SK-N-SH (cell line): ENCODE results near the gene HIF3A. TPM values are rescaled to one million over a fixed set of nuclear protein-coding genes. Genes with fewer than 3 reads are reported as not detected.

ENCODE experiments used
- CTCF ChIA-PET: fragments of 300-600, 350-600 bp; formaldehyde crosslinking; extraction: SDS; loops from one replicate; lab custom pipeline; 2021; lab: Yijun Ruan, JAX
- POLR2A ChIA-PET: fragments of 350-600 bp; sonication (Branson Sonifier 250); formaldehyde crosslinking; extraction: SDS; loops from one replicate; lab custom pipeline; 2020; ENCODE audit warnings: antibody characterized with exemption, inconsistent platforms; lab: Yijun Ruan, JAX
- DNase-seq: peaks from one replicate; pipeline ENCODE4 v3.0.0; 2012
- H2AFZ ChIP-seq: fragments of 200-600 bp; sonication (generic); 2 replicates; pipeline ENCODE4 v1.8.1; 2016; ENCODE audit warnings: antibody characterized with exemption, mild to moderate bottlenecking, low read depth
- H3F3A ChIP-seq: fragments of 200-600 bp; sonication (generic); replicated peaks from 2 replicates; pipeline ENCODE3; 2016; ENCODE audit warnings: antibody characterized with exemption, mild to moderate bottlenecking; ENCODE audit not compliant: insufficient read depth
- H3K27ac ChIP-seq, 2 experiments: fragments of 200-500 bp in 1 of 2; fragments of 200-600 bp in 1 of 2; sonication (Bioruptor generic) in 1 of 2; sonication (generic), shearing (Covaris generic) in 1 of 2; 2 replicates each; pipeline versions ENCODE4 v1.5.1 to v1.6.1; 2014 to 2016; ENCODE audit warnings: low read depth in 2 of 2, inconsistent platforms in 1 of 2, low read length in 1 of 2, mild to moderate bottlenecking in 1 of 2, mixed read lengths in 1 of 2
- H3K27me3 ChIP-seq: fragments of 200-600 bp; sonication (generic), shearing (Covaris generic); 2 replicates; pipeline ENCODE4 v1.6.1; 2016; ENCODE audit warnings: mixed run types; ENCODE audit not compliant: insufficient read depth
- H3K36me3 ChIP-seq, 2 experiments: fragments of 200-500 bp in 1 of 2; fragments of 200-600 bp in 1 of 2; sonication (Bioruptor generic) in 1 of 2; sonication (generic) in 1 of 2; replicated peaks in 1 of 2; 2 replicates each; pipeline versions ENCODE3 to v1.5.1; 2014 to 2016; ENCODE audit warnings: low read length in 1 of 2, mild to moderate bottlenecking in 1 of 2; ENCODE audit not compliant: insufficient read depth in 2 of 2, control insufficient read depth in 1 of 2
- H3K4me1 ChIP-seq, 2 experiments: fragments of 200-500 bp in 1 of 2; fragments of 200-600 bp in 1 of 2; sonication (Bioruptor generic) in 1 of 2; sonication (generic), shearing (Covaris generic) in 1 of 2; 2 replicates each; pipeline versions ENCODE4 v1.5.1 to v1.6.1; 2014 to 2016; ENCODE audit warnings: low read depth in 1 of 2, low read length in 1 of 2, mixed run types in 1 of 2; ENCODE audit not compliant: insufficient read depth in 2 of 2, control insufficient read depth in 1 of 2
- H3K4me2 ChIP-seq: fragments of 200-600 bp; sonication (generic), shearing (Covaris generic); 2 replicates; pipeline ENCODE4 v1.6.1; 2017; ENCODE audit warnings: mixed run types
- H3K4me3 ChIP-seq, 2 experiments: fragments of 200-500 bp in 1 of 2; fragments of 200-600 bp in 1 of 2; sonication (Bioruptor generic) in 1 of 2; sonication (generic), shearing (Covaris generic) in 1 of 2; 2 replicates each; pipeline versions ENCODE4 v1.5.1 to v1.8.1; 2014 to 2016; ENCODE audit warnings: low read depth in 2 of 2, inconsistent platforms in 1 of 2, low read length in 1 of 2, mild to moderate bottlenecking in 1 of 2, mixed read lengths in 1 of 2, moderate library complexity in 1 of 2
- H3K79me2 ChIP-seq: fragments of 200-600 bp; sonication (generic); 2 replicates; pipeline ENCODE4 v1.8.1; 2017; ENCODE audit warnings: mild to moderate bottlenecking; ENCODE audit not compliant: insufficient read depth
- H3K9ac ChIP-seq: fragments of 200-600 bp; sonication (generic); 2 replicates; pipeline ENCODE4 v1.6.1; 2017; ENCODE audit warnings: mixed run types
- H3K9me2 ChIP-seq: fragments of 200-600 bp; sonication (generic); 2 replicates; pipeline ENCODE4 v1.6.1; 2017; ENCODE audit warnings: mixed run types
- H3K9me3 ChIP-seq: fragments of 200-600 bp; sonication (generic); 2 replicates; pipeline ENCODE4 v1.6.1; 2017; ENCODE audit warnings: mixed run types, mild to moderate bottlenecking, moderate library complexity
- H4K20me1 ChIP-seq: fragments of 200-600 bp; sonication (generic); 2 replicates; pipeline ENCODE4 v1.6.1; 2017; ENCODE audit warnings: mild to moderate bottlenecking, mixed run types; ENCODE audit not compliant: insufficient read depth
- CHD2 ChIP-seq: fragments of 150-350 bp; IDR thresholded peaks from 2 replicates; pipeline ENCODE4 v1.6.1; 2018; ENCODE audit warnings: low read length; ENCODE audit not compliant: partially characterized antibody
- ELF1 ChIP-seq: IDR thresholded peaks from 2 replicates; pipeline ENCODE4 v1.4.0; 2012
- EP300 ChIP-seq, 2 experiments: IDR thresholded peaks; 2 replicates each; pipeline versions ENCODE4 v1.4.0 to v1.6.1; 2012; ENCODE audit warnings: borderline replicate concordance in 1 of 2, low read depth in 1 of 2, low read length in 1 of 2
- EZH2phosphoT487 ChIP-seq: fragments of 200-600 bp; sonication (generic); IDR thresholded peaks from 2 replicates; pipeline ENCODE4 v1.6.1; 2017; ENCODE audit warnings: low read depth, mixed run types, mild to moderate bottlenecking, antibody characterized with exemption, moderate library complexity, borderline replicate concordance
- MAX ChIP-seq: IDR thresholded peaks from 2 replicates; pipeline ENCODE4 v1.4.0; 2012; ENCODE audit warnings: low read depth
- MEF2A ChIP-seq: IDR thresholded peaks from 2 replicates; pipeline ENCODE4 v1.4.0; 2012; ENCODE audit warnings: low read depth, borderline replicate concordance
- MXI1 ChIP-seq: IDR thresholded peaks from 2 replicates; pipeline ENCODE4 v1.6.1; 2012; ENCODE audit warnings: mild to moderate bottlenecking, low read depth, low read length, improper control_type of control experiment
- NFIC ChIP-seq: IDR thresholded peaks from 2 replicates; pipeline ENCODE4 v1.4.0; 2012; ENCODE audit warnings: borderline replicate concordance
- NRF1 ChIP-seq: IDR thresholded peaks from 2 replicates; pipeline ENCODE4 v1.6.1; 2012; ENCODE audit warnings: low read depth, mild to moderate bottlenecking, low read length
- POLR2AphosphoS5 ChIP-seq: IDR thresholded peaks from 2 replicates; pipeline ENCODE4 v1.6.1; 2012; ENCODE audit warnings: low read depth, low read length
- RAD21 ChIP-seq: IDR thresholded peaks from 2 replicates; pipeline ENCODE4 v1.6.1; 2012; ENCODE audit warnings: mild to moderate bottlenecking, low read length
- RCOR1 ChIP-seq: fragments of 150-350 bp; IDR thresholded peaks from 2 replicates; pipeline ENCODE4 v1.6.1; 2017; ENCODE audit warnings: antibody characterized with exemption, low read length
- RXRA ChIP-seq: IDR thresholded peaks from 2 replicates; pipeline ENCODE4 v1.4.0; 2012; ENCODE audit warnings: low read depth, mild to moderate bottlenecking, borderline replicate concordance
- TCF12 ChIP-seq: IDR thresholded peaks from 2 replicates; pipeline ENCODE4 v1.4.0; 2012
- TEAD4 ChIP-seq: IDR thresholded peaks from 2 replicates; pipeline ENCODE4 v1.4.0; 2012; ENCODE audit warnings: mild to moderate bottlenecking, borderline replicate concordance; ENCODE audit not compliant: insufficient read depth
- USF2 ChIP-seq: fragments of 150-350 bp; IDR thresholded peaks from 2 replicates; pipeline ENCODE4 v1.6.1; 2017; ENCODE audit warnings: antibody characterized with exemption, low read length, low read depth, borderline replicate concordance
- ZBTB33 ChIP-seq: IDR thresholded peaks from 2 replicates; pipeline ENCODE4 v1.4.0; 2012; ENCODE audit warnings: low read depth, borderline replicate concordance
- WGBS: methylation state at CpG from one replicate; pipeline ENCODE4 v1.1.6; 2017; ENCODE audit warnings: low lambda C conversion rate; 5-methylcytosine and 5-hydroxymethylcytosine counted together
- polyA plus RNA-seq, 3 experiments: library from polyadenylated mRNA; depleted of rRNA; stranded (reverse); fragments of >200 nt; gene quantifications; 2 replicates each; pipeline ENCODE4 v1.2.3, GENCODE V29; 2012

The HIF3A gene
- polyA plus RNA-seq, 1 of the 3 experiments (the other 2 are of a cell fraction): 0.92 TPM

GRCh38 chr19:46345157-46345556 lies 48.3 kb downstream of the HIF3A start:
- peaks cover 32% of the 10 kb centered on the region for H3K79me2 ChIP-seq
- CTCF ChIA-PET: interaction anchor here (1.2 kb wide), 1 partner anchor 9 kb away, joined by 4 read pairs; no protein-coding TSS in a partner anchor

More at GRCh38 chr19:46345157-46345556, 48.3 kb downstream of the HIF3A start:
- 97% methylated on average over 5 of the region's 5 CpGs for WGBS
- H3K4me1 ChIP-seq: peaks cover 5 to 20% of the 10 kb centered on the region in 2 experiments; a peak in 3 of 4 replicates
- DNase-seq: no peak
- TF ChIP-seq NRF1 (no peak), MXI1 (no peak), TEAD4 (no peak), ELF1 (no peak), RAD21 (no peak), MEF2A (no peak), EZH2phosphoT487 (no peak), RCOR1 (no peak), RXRA (no peak), NFIC (no peak), USF2 (no peak), ZBTB33 (no peak), CHD2 (no peak), POLR2AphosphoS5 (no peak), EP300 (IDR thresholded peaks at IDR 0.05; ENCODE audit: borderline replicate concordance in 1 of 2, low read depth in 1 of 2, low read length in 1 of 2) (no peak), TCF12 (no peak), MAX (no peak)
- H3K9me2 ChIP-seq: no peaks in the 10 kb centered on the region
- no peaks in the 10 kb centered on the region for H3K36me3 ChIP-seq
- peaks cover 8% of the 10 kb centered on the region; the same call in 1 of the 2 replicates for H4K20me1 ChIP-seq
- POLR2A ChIA-PET: no interaction called here
- no peaks in the 10 kb centered on the region for H3K9me3 ChIP-seq
- H3F3A ChIP-seq: no peaks in the 10 kb centered on the region
- no peak overlapping the region for H2AFZ ChIP-seq
- no peak overlapping the region for H3K27ac ChIP-seq
- no peak overlapping the region for H3K4me2 ChIP-seq
- no peak overlapping the region for H3K9ac ChIP-seq
- H3K27me3 ChIP-seq: peaks cover 4% of the 10 kb centered on the region; the same call in 1 of the 2 replicates
- H3K4me3 ChIP-seq: no peak overlapping the region
